ENCODE data around the gene KAT2A. TPM values are rescaled to one million over a fixed set of nuclear protein-coding genes. Genes with fewer than 3 reads are reported as not detected.

The KAT2A gene
- total RNA-seq, 4 donors from 2014 or later, result 25.3 to 55.5 (median 37.1) TPM

GRCh38 chr17:42138749-42139492 lies 17.8 kb upstream of the KAT2A start:
- WGBS, 2 donors, result 68 to 79% methylated on average over 7 of the region's 7 CpGs
- intact Hi-C loops (cut with DNase I; ENCODE audit: low total_unique reads), result no loop called here
- TF ChIP-seq POLR2A (IDR thresholded peaks at IDR 0.05), result no peak
- TF ChIP-seq CTCF (IDR thresholded peaks at IDR 0.05), result no peak
- DNase-seq (ENCODE audit: low spot score in 2 of 2), result no peak
- no peak overlapping the region for H3K4me3 ChIP-seq (ENCODE audit: low read depth, poor library complexity, severe bottlenecking)

- WGBS, 2 donors, result 83% methylated on average over 3 of the region's 3 CpGs
- DNase-seq (ENCODE audit: low spot score in 2 of 2), result no peak
- intact Hi-C loops (cut with DNase I; ENCODE audit: low total_unique reads), result no loop called here
- H3K4me3 ChIP-seq (ENCODE audit: low read depth, poor library complexity, severe bottlenecking), result no peak overlapping the region
- no peak for TF ChIP-seq CTCF (IDR thresholded peaks at IDR 0.05)
- TF ChIP-seq POLR2A (IDR thresholded peaks at IDR 0.05), result no peak
These were observed 15.5 kb upstream of the KAT2A start for GRCh38 chr17:42136654-42137051.

- intact Hi-C loops (cut with DNase I; ENCODE audit: low total_unique reads), result no loop called here
- DNase-seq (ENCODE audit: low spot score in 2 of 2), result no peak
- TF ChIP-seq POLR2A (IDR thresholded peaks at IDR 0.05) (no peak), CTCF (IDR thresholded peaks at IDR 0.05) (peak in 1 of 3 donors; percentile 57)
- 65 to 71% methylated on average over 15 of the region's 15 CpGs for WGBS, 2 donors
- no peak overlapping the region for H3K4me3 ChIP-seq (ENCODE audit: low read depth, poor library complexity, severe bottlenecking)
These were observed 14.8 kb upstream of the KAT2A start for GRCh38 chr17:42135664-42136653.

- no peak overlapping the region for H3K4me3 ChIP-seq (ENCODE audit: low read depth, poor library complexity, severe bottlenecking)
- DNase-seq (ENCODE audit: low spot score in 2 of 2), result no peak
- TF ChIP-seq POLR2A (IDR thresholded peaks at IDR 0.05), result no peak
- intact Hi-C loops (cut with DNase I; ENCODE audit: low total_unique reads), result no loop called here
- WGBS, 2 donors, result 94 to 96% methylated on average over 6 of the region's 6 CpGs
These were observed 14.0 kb upstream of the KAT2A start for GRCh38 chr17:42135151-42135550.

- 23 to 33% methylated on average over 4 of the region's 4 CpGs for WGBS, 2 donors
- TF ChIP-seq POLR2A (IDR thresholded peaks at IDR 0.05), result no peak
- no peak for TF ChIP-seq CTCF (IDR thresholded peaks at IDR 0.05)
- DNase-seq (ENCODE audit: low spot score in 2 of 2), result no peak
- no peak overlapping the region for H3K4me3 ChIP-seq (ENCODE audit: low read depth, poor library complexity, severe bottlenecking)
- intact Hi-C loops (cut with DNase I; ENCODE audit: low total_unique reads), result no loop called here
These were observed 12.4 kb upstream of the KAT2A start for GRCh38 chr17:42133461-42134041.

GRCh38 chr17:42132941-42133340 lies 11.8 kb upstream of the KAT2A start:
- 10 to 17% methylated on average over 3 of the region's 3 CpGs for WGBS, 2 donors
- peak in 1 of 2 donors; percentile 65 for DNase-seq (ENCODE audit: low spot score in 2 of 2)
- TF ChIP-seq POLR2A (IDR thresholded peaks at IDR 0.05), result no peak
- H3K4me3 ChIP-seq (ENCODE audit: low read depth, poor library complexity, severe bottlenecking), result no peak overlapping the region
- intact Hi-C loops (cut with DNase I; ENCODE audit: low total_unique reads), result no loop called here
